HepG2 (cell line): ENCODE results near the gene EXOC6B. TPM values are rescaled to one million over a fixed set of nuclear protein-coding genes. Genes with fewer than 3 reads are reported as not detected.
A peak's percentile ranks its signal among the peaks of the same experiment; 100 is the strongest.

ENCODE experiments used
- ATAC-seq: fragments of 200-7000 bp; cut with Tn5 transposase; 3 replicates; pipeline ENCODE4 v1.9.1; 2020; ENCODE audit warnings: mild to moderate bottlenecking, moderate library complexity
- BruUV-seq: library from RNA; stranded (reverse); fragments of 400-500 nt; replicated peaks from 2 replicates; lab custom pipeline; 2021; lab: Mats Ljungman, UMichigan
- CTCF ChIA-PET: fragments of 300-600 bp; formaldehyde crosslinking; extraction: SDS; loops from one replicate; lab custom pipeline; 2021; ENCODE audit warnings: low total read pairs, inconsistent platforms, low intra/inter-chr PET ratio; lab: Yijun Ruan, JAX
- POLR2A ChIA-PET: fragments of 350-600 bp; sonication (Branson Sonifier 250); formaldehyde crosslinking; loops from one replicate; lab custom pipeline; 2020; ENCODE audit warnings: antibody characterized with exemption, inconsistent platforms; lab: Yijun Ruan, JAX
- DNase-seq: peaks from one replicate; pipeline ENCODE4 v3.0.0-alpha.2; 2015; ENCODE audit warnings: low spot score
- FAIRE-seq: peaks from 3 replicates; lab custom pipeline; 2011; peaks lifted over from hg19 to GRCh38; lab: Jason Lieb, UNC
- H2AFZ ChIP-seq: one replicate; pipeline ENCODE4 v1.6.1; 2011; ENCODE audit warnings: low read length, inconsistent platforms
- H3K27ac ChIP-seq: fragments of 300-600 bp; 3 replicates; pipeline ENCODE4 v1.8.0; 2011; ENCODE audit warnings: mixed run types, mild to moderate bottlenecking, mixed read lengths, low read length, inconsistent platforms; ENCODE audit not compliant: insufficient read depth; ENCODE audit errors: extremely low read length
- H3K27me3 ChIP-seq, 2 experiments: fragments of 200-600 bp in 1 of 2; 2 replicates in 1 of 2; 3 replicates in 1 of 2; pipeline versions ENCODE4 v1.6.0 to v1.8.0; 2011; ENCODE audit warnings: low read length in 2 of 2, mild to moderate bottlenecking in 2 of 2, moderate library complexity in 2 of 2, inconsistent platforms in 1 of 2; ENCODE audit not compliant: insufficient read depth in 2 of 2, control insufficient read depth in 1 of 2
- H3K36me3 ChIP-seq, 2 experiments: fragments of 200-600 bp in 1 of 2; replicated peaks in 1 of 2; 2 replicates in 1 of 2; 3 replicates in 1 of 2; pipeline versions ENCODE4 v1.5.1 to v1.8.0; 2011; ENCODE audit warnings: low read length in 2 of 2, inconsistent platforms in 1 of 2; ENCODE audit not compliant: insufficient read depth in 2 of 2, control insufficient read depth in 1 of 2
- H3K4me1 ChIP-seq: 2 replicates; pipeline ENCODE4 v1.5.1; 2012; ENCODE audit warnings: low read length, inconsistent platforms; ENCODE audit not compliant: insufficient read depth
- H3K4me2 ChIP-seq: 2 replicates; pipeline ENCODE4 v1.6.0; 2011; ENCODE audit warnings: low read depth, low read length, inconsistent platforms
- H3K4me3 ChIP-seq, 3 experiments: fragments of 200-600 bp in 1 of 3; sonication (generic), shearing (Covaris generic) in 1 of 3; replicated peaks in 1 of 3; 2 replicates each; pipeline ENCODE4 v1.5.1; 2011 to 2016; ENCODE audit warnings: low read length in 3 of 3, inconsistent platforms in 2 of 3, low read depth in 2 of 3, mild to moderate bottlenecking in 2 of 3, control low read depth in 1 of 3, mixed read lengths in 1 of 3; ENCODE audit not compliant: insufficient read depth in 1 of 3
- H3K79me2 ChIP-seq: one replicate; pipeline ENCODE4 v1.6.1; 2011; ENCODE audit warnings: low read length, inconsistent platforms; ENCODE audit not compliant: insufficient read depth
- H3K9ac ChIP-seq: 2 replicates; pipeline ENCODE4 v1.6.0; 2011; ENCODE audit warnings: mild to moderate bottlenecking, low read depth, low read length, inconsistent platforms; ENCODE audit not compliant: insufficient read depth
- H3K9me3 ChIP-seq: 2 replicates; pipeline ENCODE4 v1.5.1; 2012; ENCODE audit warnings: mild to moderate bottlenecking, low read length
- H4K20me1 ChIP-seq: 2 replicates; pipeline ENCODE4 v1.6.0; 2011; ENCODE audit warnings: inconsistent platforms, mild to moderate bottlenecking, low read length, moderate library complexity; ENCODE audit not compliant: insufficient read depth
- FOXP4 ChIP-seq: sonication (generic); formaldehyde crosslinking; IDR thresholded peaks from 2 replicates; pipeline ENCODE4 v1.4.0; 2020; ENCODE audit warnings: missing genetic modification reagents
- ISX ChIP-seq: sonication (generic); formaldehyde crosslinking; conservative IDR thresholded peaks from 2 replicates; pipeline ENCODE4 v1.5.0; 2020; ENCODE audit warnings: missing genetic modification reagents
- MED8 ChIP-seq: sonication (generic); formaldehyde crosslinking; IDR thresholded peaks from 2 replicates; pipeline ENCODE4 v1.8.1; 2023; ENCODE audit warnings: mild to moderate bottlenecking, missing genetic modification reagents; ENCODE audit not compliant: insufficient replicate concordance
- ONECUT2 ChIP-seq: sonication (generic); formaldehyde crosslinking; IDR thresholded peaks from 2 replicates; pipeline ENCODE4 v1.4.0; 2020; ENCODE audit warnings: missing genetic modification reagents
- PCBP1 ChIP-seq: fragments of 200-400 bp; formaldehyde crosslinking; IDR thresholded peaks from 2 replicates; pipeline ENCODE4 v1.6.1; 2017; ENCODE audit warnings: mild to moderate bottlenecking, low read depth, low read length, borderline replicate concordance
- SMC3 ChIP-seq: IDR thresholded peaks from 2 replicates; pipeline ENCODE4 v1.6.1; 2011; ENCODE audit warnings: low read length, improper control_type of control experiment
- WIZ ChIP-seq: sonication (generic); formaldehyde crosslinking; IDR thresholded peaks from 2 replicates; pipeline ENCODE4 v1.5.1; 2020; ENCODE audit warnings: mild to moderate bottlenecking, missing genetic modification reagents
- ZFP36 ChIP-seq: fragments of 150-350 bp; IDR thresholded peaks from 2 replicates; pipeline ENCODE4 v1.6.1; 2018; ENCODE audit warnings: borderline replicate concordance, low read length, low read depth; ENCODE audit not compliant: partially characterized antibody
- ZKSCAN5 ChIP-seq: sonication (generic); formaldehyde crosslinking; IDR thresholded peaks from 2 replicates; pipeline ENCODE4 v1.5.1; 2020; ENCODE audit warnings: mild to moderate bottlenecking, missing genetic modification reagents
- ZNF281 ChIP-seq: sonication (generic); formaldehyde crosslinking; IDR thresholded peaks from 2 replicates; pipeline ENCODE4 v1.4.0; 2020; ENCODE audit warnings: missing genetic modification reagents, borderline replicate concordance
- ZNF441 ChIP-seq: sonication (generic); formaldehyde crosslinking; IDR thresholded peaks from 2 replicates; pipeline ENCODE4 v1.7.0; 2021; ENCODE audit warnings: missing genetic modification reagents, borderline replicate concordance
- ZNF850 ChIP-seq: sonication (generic); formaldehyde crosslinking; conservative IDR thresholded peaks from 2 replicates; pipeline ENCODE4 v1.9.0; 2021; ENCODE audit warnings: mild to moderate bottlenecking, missing genetic modification reagents
- ZNF883 ChIP-seq: sonication (generic); formaldehyde crosslinking; IDR thresholded peaks from 2 replicates; pipeline ENCODE4 v1.5.1; 2020; ENCODE audit warnings: mild to moderate bottlenecking, missing genetic modification reagents; ENCODE audit errors: not compliant biosample characterization
- WGBS: methylation state at CpG from one replicate; pipeline ENCODE4 v1.1.6; 2017; ENCODE audit warnings: low lambda C conversion rate; 5-methylcytosine and 5-hydroxymethylcytosine counted together
- in situ Hi-C: cut with HindIII; loops from 2 replicates; pipeline ENCODE4 v1.10.0; 2017; ENCODE audit warnings: low pct_unique_long_range_greater_than_20kb; ENCODE audit not compliant: extremely low pct_ligation_motif_present
- intact Hi-C: fragments of 100-400 bp; cut with micrococcal nuclease; formaldehyde crosslinking; loops from one replicate; pipeline ENCODE4 v1.10.0; 2022; ENCODE audit not compliant: unreplicated experiment
- polyA plus RNA-seq, 8 experiments: library from polyadenylated mRNA; depleted of rRNA in 3 of 8; stranded (reverse) in 7 of 8; unstranded in 1 of 8; fragments of >200 nt; fragmentation: Illumina TruSeq in 4 of 8; extraction: Trizol in 4 of 8; gene quantifications; 2 replicates each; pipeline versions ENCODE4 v1.2.1 to v1.2.3, GENCODE V29; 2011 to 2016; ENCODE audit warnings: low read depth in 4 of 8, missing spikeins in 1 of 8, mixed read lengths in 1 of 8; ENCODE audit not compliant: insufficient read depth in 1 of 8
- total RNA-seq, 5 experiments: library from RNA; depleted of rRNA; stranded (reverse); fragments of >200 nt; fragmentation: Illumina TruSeq; extraction: Trizol; gene quantifications; 2 replicates each; pipeline ENCODE4 v1.2.3, GENCODE V29; 2016; ENCODE audit warnings: low read depth in 1 of 5

EXOC6B gene
- total and polyA plus RNA-seq, 2 of the 13 experiments (the other 11 are each of a cell fraction or from before 2014, with no cell fraction given), result 9.1 to 15.9 TPM

GRCh38 chr2:72131916-72132841 is 693.7 kb downstream of the EXOC6B start:
- Histone ChIP-seq H3K79me2 (no peaks in the 10 kb centered on the region), H3K9ac (no peak overlapping the region), H3K4me3 (no peak overlapping the region), H3K4me2 (no peak overlapping the region), H3K4me1 (0 out of 2 replicates have a peak, but pooled peaks cover under 1% of the 10 kb centered on the region), H3K27me3 (peaks cover 14 to 92% of the 10 kb centered on the region in 2 experiments), H4K20me1 (peaks cover 5% of the 10 kb centered on the region; the same call in 1 of the 2 replicates), H3K9me3 (no peaks in the 10 kb centered on the region), H3K36me3 (no peaks in the 10 kb centered on the region), H3K27ac (no peak overlapping the region), H2AFZ (no peak overlapping the region)
- TF ChIP-seq ISX (CRISPR knock-in tag), result no peak
- peak; percentile 42 for TF ChIP-seq ZNF883 (CRISPR knock-in tag)
- TF ChIP-seq ZKSCAN5, result no peak
- TF ChIP-seq MED8, result no peak
- TF ChIP-seq ONECUT2 (CRISPR knock-in tag), result no peak
- TF ChIP-seq WIZ (CRISPR knock-in tag), result no peak
- in situ Hi-C loops (no loop called here), intact Hi-C loops (no loop called here)
- ATAC-seq (no peak), DNase-seq (no peak), FAIRE-seq (no peak)
- ChIA-PET POLR2A (no interaction called here), CTCF (no interaction called here)
- no TSS peak for BruUV-seq
- WGBS, result 64% methylated on average over 33 of the region's 37 CpGs

- no peak for DNase-seq
- in situ Hi-C loops, result no loop called here
- TF ChIP-seq ZNF850 (CRISPR knock-in tag) (no peak), ZNF441 (CRISPR knock-in tag) (no peak), SMC3 (no peak), ZFP36 (no peak), FOXP4 (CRISPR knock-in tag) (no peak), PCBP1 (no peak), ZNF281 (CRISPR knock-in tag) (no peak)
Measured at GRCh38 chr2:72131371-72131891, 694.4 kb downstream of the EXOC6B start.

More at GRCh38 chr2:72131371-72131891, 694.4 kb downstream of the EXOC6B start:
- Histone ChIP-seq H2AFZ (no peak overlapping the region), H3K36me3 (no peaks in the 10 kb centered on the region), H3K27me3 (peaks cover 18 to 92% of the 10 kb centered on the region in 2 experiments), H3K27ac (no peak overlapping the region), H3K4me3 (no peak overlapping the region), H3K4me1 (no peaks in the 10 kb centered on the region), H3K9me3 (no peaks in the 10 kb centered on the region), H3K79me2 (no peaks in the 10 kb centered on the region), H4K20me1 (no peaks in the 10 kb centered on the region), H3K4me2 (no peak overlapping the region), H3K9ac (no peak overlapping the region)
- intact Hi-C loops, result no loop called here
- ATAC-seq, result no peak
- FAIRE-seq, result no peak
- ChIA-PET POLR2A (no interaction called here), CTCF (no interaction called here)
- 70% methylated on average over 16 of the region's 16 CpGs for WGBS
- BruUV-seq, result no TSS peak
